M059J (cell line): ENCODE results near the gene LRRN4. TPM values are rescaled to one million over a fixed set of nuclear protein-coding genes. Genes with fewer than 3 reads are reported as not detected.
"Not testable (repeated sequence)": the region's sequence is repeated elsewhere in the genome, so short reads cannot be mapped to it uniquely, and the experiment has no call there.

Source experiments
- DNase-seq: peaks from one replicate; pipeline ENCODE4 v3.0.0-alpha.2; 2012; ENCODE audit warnings: low read depth
- total RNA-seq: library from RNA; depleted of rRNA; stranded (reverse); fragments of >200 nt; shearing (Covaris generic); gene quantifications from 2 replicates; pipeline ENCODE4 v1.2.3, GENCODE V29; 2014

Gene LRRN4
- total RNA-seq, 1 experiment from 2014 or later, result 1.3 TPM

DNA sequence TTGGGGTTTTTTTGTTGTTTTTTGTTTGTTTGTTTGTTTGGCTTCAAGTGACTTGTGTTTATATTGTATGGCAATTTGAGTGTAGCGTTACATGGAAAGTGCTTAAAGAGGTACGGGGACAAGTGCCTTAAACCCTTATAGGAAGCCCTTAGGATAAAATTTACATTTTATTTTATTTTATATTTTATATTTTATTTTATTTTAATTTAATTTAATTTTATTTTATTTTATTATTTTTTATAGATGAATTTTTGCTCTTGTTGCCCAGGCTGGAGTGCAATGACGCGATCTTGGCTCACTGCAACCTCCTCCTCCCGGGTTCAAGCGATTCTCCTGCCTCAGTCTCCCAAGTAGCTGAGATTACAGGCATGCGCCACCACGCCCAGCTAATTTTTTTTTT lies 21.0 kb downstream of the LRRN4 start:
- not testable (repeated sequence) for DNase-seq

DNA sequence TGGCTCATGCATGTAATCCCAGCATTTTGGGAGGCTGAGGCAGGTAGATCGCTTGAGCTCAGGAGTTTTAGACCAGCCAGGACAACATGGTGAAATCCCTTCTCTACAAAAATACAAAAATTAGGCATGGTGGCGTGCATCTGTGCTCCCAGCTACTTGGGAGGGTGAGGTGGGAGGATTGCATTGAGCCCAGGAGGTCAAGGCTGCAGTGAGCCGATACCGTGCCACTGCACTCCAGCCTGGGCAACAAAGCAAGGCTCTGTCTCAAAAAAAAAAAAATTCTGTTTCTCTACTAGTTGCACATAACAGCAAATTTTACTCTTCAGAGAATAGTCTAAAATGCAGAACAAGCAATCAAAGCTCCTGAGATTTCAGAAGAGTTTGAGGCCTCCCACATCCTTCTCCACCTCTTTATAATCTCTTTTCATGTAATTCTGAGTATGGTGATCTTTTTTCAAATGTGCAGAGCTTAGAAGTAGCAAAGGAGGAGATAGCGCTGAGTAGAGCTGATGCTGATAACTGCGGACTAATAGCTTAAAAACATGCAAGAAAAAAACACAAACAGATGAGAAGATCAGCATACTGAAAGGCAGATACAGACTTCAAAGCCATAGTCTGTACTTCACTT lies 23.3 kb downstream of the LRRN4 start:
- no peak for DNase-seq

DNA sequence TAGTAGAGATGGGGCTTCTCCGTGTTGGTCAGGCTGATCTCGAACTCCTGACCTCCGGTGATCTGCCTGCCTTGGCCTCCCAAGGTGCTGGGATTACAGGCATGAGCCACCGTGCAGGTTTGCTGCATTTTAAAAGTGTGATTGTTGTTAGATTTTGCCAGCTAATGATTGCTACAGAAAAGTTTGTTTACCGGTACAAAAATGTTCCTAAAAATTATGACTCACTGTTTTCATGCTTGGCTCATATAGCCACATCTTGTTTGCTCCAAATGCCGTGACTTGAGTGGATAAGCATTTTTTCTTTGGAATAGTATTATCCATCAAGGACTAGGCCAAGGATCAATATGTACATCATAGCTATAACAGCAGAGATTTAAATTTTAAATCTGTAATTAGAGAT lies 24.3 kb downstream of the LRRN4 start:
- DNase-seq, result no peak

DNA sequence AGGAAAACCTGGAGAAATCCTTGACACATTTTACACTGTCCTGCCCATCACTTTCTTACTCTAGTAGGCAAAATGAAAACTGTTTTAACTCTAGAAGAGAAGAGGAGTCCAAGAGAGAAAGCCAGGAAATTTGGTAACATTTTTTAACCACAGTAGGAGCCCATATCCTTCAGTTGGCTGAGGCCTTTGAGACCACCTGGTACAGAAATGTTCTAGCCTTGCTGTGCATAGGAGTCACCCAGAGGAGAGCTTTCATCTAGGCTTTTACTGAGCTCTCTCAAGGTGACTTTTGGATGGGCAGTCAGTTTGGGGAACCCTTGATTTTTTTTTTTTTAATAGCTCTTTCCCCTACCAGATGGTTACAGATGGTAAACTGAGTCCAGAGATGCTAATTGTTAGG lies 25.0 kb downstream of the LRRN4 start:
- DNase-seq, result no peak

DNA sequence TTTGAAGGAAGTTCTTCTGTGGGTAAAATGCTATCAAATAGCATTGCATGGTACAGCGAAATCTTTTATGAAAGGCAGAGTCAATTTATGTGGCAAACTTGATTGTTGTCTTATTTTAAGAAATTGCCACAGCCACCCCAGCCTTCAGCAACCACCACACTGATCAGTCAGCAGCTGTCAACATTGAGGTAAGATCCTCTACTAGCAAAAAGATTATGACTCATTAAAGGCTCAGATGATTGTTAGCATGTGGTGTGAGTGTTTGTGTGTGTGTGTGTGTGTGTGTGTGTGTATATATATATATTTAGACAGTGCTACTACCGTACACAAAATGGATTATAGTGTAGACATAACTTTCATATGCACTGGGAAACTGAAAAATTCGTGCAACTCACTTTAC lies 27.8 kb downstream of the LRRN4 start:
- DNase-seq, result peak; percentile 67

DNA sequence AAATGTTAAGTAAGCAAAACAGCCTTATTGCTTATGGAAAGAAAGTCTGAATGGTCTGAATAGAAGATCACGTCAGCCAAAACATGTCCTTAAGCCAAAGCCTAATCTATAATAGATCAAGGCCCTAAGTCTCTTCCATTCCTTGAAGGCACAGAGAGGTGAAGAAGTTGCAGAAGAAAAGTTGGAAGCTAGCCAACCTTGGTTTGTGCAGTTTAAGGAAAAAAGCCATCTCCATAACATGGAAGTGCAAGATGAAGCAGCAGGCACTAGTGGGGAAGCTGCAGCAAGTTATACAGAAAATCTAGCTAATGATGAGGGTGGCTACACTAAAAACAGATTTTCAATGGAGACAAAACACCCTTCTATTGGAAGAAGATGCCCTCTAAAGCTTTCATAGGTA lies 29.1 kb downstream of the LRRN4 start:
- DNase-seq, result no peak

DNA sequence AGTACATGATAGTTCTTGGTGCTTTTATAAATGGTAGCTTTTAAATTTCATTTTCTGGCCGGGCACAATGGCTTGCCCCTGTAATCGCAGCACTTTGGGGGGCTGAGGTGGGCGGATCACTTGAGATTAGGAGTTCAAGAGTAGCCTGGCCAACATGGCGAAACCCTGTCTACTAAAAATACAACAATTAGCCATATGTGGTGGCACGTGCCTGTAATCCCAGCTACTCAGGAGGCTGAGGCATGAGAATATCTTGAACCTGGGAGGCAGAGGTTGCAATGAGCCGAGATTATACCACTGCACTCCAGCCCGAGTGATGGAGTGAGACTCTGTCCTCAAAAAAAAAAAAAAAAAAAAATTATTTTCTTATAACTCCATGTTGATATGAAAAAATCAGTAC lies 36.0 kb downstream of the LRRN4 start:
- DNase-seq, result no peak

DNA sequence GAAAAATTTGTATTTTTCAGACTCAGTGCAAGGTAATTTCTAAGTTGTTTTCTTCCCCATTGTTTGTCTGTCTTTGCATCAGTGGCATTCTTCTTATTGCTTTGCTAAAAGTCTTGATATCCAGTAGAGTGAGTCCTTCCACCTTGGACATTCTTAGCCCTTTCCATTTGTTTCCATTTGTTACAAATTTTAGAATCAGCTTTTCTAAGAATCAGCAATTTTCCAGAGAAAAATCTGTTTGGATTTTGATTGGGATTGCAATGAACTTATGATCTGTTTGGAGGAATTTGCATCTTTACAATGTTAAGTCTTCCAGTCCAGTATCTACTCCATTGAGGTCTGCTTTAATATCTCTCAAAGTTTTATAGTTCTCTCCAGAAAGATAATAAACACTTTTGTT lies 36.4 kb downstream of the LRRN4 start:
- no peak for DNase-seq

DNA sequence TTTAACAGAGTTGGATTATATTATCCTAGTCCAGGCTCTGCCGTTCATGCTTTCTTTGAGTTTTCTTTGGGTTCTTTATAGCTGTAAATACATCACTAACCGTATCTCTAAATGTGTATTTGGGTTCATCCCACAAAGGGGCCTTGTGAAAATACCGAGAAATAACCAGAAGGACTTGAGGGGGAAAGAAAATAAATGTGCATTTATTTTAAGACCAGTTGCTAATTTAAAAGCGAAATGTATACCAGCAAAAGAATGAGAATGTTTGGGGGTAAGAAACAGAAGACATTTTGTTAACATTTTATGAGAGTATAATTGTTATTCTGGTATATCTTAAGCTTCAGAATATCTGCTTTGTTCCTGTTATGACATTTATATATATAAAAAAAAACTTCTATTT lies 38.9 kb downstream of the LRRN4 start:
- no peak for DNase-seq

DNA sequence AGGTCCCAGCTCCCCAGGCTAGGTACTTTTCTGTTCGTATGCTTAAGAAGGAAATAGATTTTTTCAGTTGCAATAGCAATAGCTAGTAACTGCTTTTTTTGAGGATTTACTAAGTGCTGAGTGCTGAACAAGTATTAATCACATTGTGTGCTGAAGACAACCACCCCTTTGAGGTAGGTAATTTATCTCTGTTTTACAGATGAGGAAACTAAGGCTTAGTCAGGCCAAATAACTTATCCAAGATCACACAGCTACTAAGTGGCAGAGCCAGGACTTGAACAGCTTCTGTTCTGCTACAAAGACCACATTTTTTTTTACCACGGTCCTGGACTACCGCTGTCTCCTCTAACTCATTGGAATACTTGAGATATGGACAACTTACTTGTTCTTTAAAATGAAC lies 39.8 kb downstream of the LRRN4 start:
- DNase-seq, result no peak

DNA sequence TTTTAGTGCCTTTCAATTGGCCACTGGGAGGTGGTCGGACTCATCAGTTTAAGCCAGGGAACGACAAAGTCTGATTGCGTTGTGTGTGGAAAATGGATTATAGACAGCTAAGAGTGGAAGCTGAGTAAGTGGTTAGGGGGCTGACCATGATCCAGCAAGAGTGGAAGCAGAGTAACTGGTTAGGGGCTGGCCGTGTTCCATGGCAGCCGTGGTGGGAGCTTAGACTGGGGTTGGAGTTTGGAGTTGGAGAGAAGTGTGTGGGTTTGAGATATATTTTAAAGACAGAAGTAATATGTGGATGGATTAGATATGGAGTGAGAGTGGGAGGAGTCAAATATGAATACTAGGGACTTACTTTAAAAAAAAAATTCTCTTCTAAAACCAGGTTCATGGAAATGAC lies 41.7 kb downstream of the LRRN4 start:
- DNase-seq, result no peak

DNA sequence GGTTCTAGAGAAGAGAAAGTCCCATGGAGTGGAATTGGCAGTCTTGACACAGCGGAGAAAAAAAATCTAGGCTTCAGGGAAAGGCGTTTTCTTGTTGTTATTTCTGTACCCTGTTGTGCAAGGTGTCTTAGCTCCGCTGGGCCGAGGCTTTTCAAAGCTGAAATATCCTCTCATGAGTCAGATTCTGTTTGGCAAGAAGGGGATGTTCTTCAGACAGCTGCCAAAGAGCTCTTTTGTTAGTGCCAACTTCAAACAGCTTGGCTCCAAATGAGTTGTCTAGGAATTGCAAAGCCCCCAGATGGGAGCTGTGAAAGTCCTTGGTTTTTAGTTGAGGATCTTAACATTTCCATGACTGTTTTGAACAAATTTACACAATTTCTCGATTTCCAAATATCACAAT lies 45.6 kb downstream of the LRRN4 start:
- peak; percentile 89 for DNase-seq

DNA sequence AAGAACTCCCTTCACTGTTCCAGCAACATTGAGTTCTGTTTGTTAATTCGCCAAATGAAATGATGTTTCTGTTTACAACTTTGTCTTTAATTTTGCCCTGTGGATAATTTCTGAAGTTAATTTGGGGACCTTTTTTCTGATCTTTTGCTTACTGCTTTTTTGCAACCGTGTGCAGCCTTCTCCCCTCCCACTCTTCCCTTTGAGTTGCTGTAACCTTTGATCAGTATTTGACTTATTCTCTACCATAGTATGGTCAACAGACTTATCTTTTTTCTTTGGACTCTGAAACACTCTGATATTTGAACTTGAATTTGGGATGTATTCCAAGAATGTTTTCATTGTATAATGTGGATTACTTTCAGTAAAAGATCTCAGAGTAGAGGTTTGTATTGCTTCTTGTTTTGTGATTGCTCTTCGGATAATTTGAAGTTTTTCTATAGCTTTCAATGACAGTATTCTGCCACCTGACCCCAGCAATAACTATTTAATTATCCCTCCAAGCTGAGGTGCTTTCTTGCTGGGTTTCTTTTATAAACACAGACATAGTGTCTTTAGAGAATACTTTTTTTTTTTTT lies 46.2 kb downstream of the LRRN4 start:
- no peak for DNase-seq

DNA sequence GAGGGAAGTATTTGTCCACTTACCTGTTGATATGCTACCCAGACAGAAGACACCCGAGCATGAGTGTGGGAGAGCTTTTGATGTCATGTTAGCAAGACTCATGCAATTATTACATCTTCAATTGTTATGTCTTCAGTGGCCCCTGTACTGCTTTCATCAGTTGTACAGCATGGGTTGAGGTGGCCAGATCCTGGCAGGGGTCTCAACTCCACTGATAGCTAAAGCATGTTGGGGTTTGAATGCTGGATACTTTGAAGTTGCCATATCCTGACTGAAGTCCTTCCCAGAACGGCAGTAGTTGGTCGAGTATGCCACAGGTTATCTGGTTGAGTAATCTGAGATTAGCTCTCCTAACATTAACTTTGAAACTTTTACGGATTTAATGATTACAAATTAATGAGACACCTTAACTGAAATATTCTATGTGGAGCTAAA lies 46.7 kb downstream of the LRRN4 start:
- peak; percentile 32 for DNase-seq

DNA sequence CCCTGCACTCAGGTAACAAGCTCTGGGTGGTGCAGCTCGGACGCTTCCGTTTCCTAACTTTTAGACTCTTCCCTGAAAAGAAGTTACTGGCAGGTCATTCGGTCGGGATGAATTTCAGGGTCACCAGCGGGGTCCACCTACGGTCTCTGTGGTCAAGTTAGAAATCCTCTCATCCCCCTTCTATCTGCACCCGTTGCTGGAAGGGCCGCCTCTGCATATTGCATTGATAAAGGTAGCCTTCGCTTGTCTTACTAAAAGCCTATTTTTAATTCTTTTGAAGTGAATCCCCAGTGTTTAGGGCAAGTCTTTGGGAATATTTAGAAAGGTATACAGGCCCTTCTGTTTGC lies 47.3 kb downstream of the LRRN4 start:
- DNase-seq, result peak; percentile 16

DNA sequence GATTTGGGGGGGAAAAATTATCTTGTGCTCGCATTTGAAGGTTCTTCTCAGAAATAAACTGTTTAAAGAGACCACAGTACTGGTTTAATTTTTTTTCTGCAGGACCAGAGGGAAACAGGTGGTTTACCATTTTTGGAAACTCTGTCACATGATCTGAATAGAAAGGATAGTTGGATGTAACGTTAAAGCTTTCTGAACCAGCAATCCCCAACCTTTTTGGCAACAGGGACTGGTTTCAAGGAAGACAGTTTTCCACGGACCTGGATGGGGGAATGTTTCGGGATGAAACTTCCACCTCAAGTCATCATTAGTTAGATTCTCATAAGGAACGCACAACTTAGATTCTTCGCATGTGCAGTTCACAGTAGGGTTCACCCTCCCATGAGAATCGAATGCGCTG lies 53.0 kb downstream of the LRRN4 start:
- no peak for DNase-seq

DNA sequence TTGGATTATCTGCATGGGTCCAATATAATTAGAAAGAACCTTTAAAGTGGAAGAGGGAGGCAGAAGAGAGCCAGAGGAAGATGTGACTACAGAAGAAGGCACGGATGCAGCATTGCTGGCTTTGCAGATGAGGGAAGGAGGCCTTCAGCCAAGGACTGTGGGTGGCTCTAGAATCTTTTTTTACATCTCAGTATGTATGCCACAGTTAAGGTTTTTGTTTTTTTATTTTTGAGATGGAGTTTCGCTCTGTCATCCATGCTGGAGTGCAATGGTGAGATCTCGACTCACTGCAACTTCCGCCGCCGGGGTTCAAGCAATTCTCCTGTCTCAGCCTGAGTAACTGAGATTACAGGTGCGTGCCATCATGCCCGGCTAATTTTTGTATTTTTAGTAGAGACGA lies 54.1 kb downstream of the LRRN4 start:
- no peak for DNase-seq

DNA sequence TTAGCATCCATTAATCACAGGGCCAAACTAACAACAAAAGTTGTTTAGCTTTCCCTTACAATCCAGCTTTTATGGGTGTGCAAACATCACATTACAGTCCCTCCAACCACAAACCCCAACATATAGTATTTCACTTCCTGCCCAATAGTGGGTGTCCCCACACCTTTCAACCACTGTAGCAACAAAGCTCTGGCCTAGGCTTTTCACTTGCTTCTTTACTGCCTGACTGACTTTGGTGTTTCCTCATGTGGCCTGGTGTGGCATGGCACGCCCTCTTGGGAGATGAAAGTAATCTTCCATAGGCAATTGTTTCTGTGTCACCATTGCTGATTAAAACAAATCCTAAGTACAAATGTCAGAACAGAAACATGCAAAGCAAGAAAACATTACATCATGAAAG lies 57.1 kb downstream of the LRRN4 start:
- peak; percentile 23 for DNase-seq

DNA sequence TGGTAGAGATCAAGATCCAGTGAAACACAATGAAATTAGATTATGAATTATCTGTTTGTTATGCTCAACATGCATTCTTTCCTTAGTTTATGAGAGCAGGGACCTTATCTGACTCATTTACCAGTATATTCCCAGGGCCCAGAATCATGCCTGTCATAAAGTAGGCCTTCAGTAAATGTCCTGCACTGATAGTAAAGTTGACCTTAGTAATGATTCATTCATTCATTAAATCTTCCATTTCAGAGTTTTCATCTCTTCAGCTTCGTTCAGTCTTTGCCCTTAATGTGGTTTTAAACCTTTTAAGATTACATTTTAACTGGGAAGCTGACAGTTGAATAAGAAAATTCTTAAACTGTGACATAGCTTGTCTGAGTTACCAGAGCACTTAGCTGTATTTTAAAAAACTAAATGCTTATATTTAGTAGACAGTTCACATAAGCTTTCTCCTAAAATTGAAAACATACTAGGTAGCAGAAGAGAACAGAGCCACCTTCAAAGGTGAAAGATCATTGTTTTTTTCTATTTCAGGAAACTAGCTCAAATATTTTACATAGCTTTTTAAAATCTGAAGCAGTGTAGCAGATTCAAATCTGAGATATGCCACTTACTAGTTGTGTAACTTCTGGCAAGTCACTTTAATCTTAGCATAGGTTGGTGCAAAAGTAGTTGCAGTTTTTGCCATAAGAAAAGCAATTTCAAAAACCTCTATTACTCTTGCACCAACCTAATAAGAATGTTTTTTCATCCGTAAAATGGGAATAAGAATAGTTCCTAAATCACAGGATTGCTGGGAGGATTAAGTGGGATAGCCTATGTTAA lies 62.0 kb downstream of the LRRN4 start:
- peak; percentile 78 for DNase-seq

DNA sequence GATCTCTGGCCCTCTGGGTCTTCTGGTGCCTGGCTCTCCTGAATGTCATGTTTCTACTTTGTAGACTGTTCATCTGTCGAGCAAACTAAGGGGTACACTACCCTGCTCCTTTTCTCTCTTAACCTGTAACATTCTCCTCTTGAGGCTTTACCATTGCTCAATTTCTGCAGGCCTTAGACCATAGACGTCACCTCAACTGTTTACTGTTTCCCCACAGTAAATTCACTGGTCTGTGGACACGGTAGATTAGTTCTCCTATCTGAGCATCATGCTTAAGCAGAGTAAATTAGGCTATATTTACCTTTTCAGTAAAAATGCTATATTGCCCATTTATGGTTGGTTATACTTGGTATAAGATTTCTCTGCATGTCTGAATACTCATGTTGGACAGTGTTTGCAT lies 62.9 kb downstream of the LRRN4 start:
- no peak for DNase-seq
